A549 treated with AZD2906 at 1 μM for 4 hours (cell line): ENCODE results near the gene KLF3. TPM values are rescaled to one million over a fixed set of nuclear protein-coding genes. Genes with fewer than 3 reads are reported as not detected.

Experiments used
- total RNA-seq: library from RNA; stranded (reverse); fragments of 200-300 nt; extraction: Qiagen RNA extraction; gene quantifications from 5 replicates; pipeline ENCODE4 v1.2.3, GENCODE V29; 2022

KLF3 gene
- 11.7 to 14.6 TPM (median 13.2 TPM) in 5 replicates for total RNA-seq

GRCh38 chr4:38663801-38664705 lies at the start of gene KLF3:
Gene KLF3 (plus strand): TSS chr4:38664199. CDS start chr4:38680626, 16,427 bp downstream.

Other genes starting within 250 kb of the KLF3 start
- gene TLR10, start 118.8 kb downstream of the KLF3 start, total RNA-seq, result 0.02 TPM in 1 of 5 replicates, not detected in the others
- gene TLR1, start 140.6 kb downstream of the KLF3 start, total RNA-seq, result 0.11 to 0.33 TPM (median 0.18 TPM) in 5 replicates
- gene TLR6, start 192.6 kb downstream of the KLF3 start, total RNA-seq, result 1.7 to 2.4 TPM (median 2.2 TPM) in 5 replicates
- gene FAM114A1, start 203.6 kb downstream of the KLF3 start, total RNA-seq, result 21.6 to 49.1 TPM (median 30.0 TPM) in 5 replicates